ENCODE data around the gene KHDRBS1. TPM values are rescaled to one million over a fixed set of nuclear protein-coding genes. Genes with fewer than 3 reads are reported as not detected.

KHDRBS1 gene
- polyA plus RNA-seq, 1 of the 3 experiments (the other 2 are of a cell fraction): 52.8 TPM

DNA sequence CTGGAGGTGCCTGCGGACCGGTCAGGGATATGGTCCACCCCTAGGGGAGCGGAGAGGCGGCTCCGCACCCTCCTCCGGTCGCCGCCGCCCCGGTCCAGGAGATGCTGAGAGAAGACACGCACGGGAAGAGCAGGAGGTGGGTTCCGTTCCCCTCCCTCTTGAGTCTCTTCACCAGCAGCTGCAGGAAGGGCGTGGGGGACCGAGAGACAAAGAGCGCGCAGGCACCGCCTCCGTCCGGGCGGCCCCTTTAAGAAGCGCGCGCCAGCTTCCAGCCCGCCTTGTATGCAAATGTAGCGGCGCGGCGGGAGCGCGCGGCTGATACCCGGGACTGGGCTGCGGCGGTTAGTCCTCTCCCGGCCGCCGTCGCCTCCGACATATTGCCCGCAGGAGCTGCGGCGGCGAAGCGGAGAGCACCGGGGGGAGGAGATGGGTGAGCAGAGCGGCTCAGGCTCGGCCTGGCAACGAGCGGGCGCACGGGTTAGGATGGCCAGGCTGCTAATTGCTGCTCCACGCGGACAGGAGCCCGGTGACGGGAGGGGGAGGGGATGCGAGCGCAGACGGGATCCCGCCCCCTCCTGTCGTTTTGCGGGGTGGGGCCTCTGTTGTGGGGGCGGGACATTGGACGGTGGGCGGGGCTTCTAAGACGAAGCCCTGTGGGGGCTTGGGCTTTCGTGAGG lies 59.1 kb downstream of the KHDRBS1 start, which contains the start of gene TMEM39B:
Gene TMEM39B, plus strand, starts transcription at position 318 of the 677 bp plus-strand sequence. Its CDS starts 109 bp downstream, at position 427.
- Histone ChIP-seq H3K9me3 (no peaks in the 10 kb centered on the region), H3F3A (replicated peaks; ENCODE audit: insufficient read depth) (peaks cover 28% of the 10 kb centered on the region), H3K4me2 (peak within 1 kb of the TSS; percentile 85), H3K9me2 (no peaks in the 10 kb centered on the region), H4K20me1 (ENCODE audit: insufficient read depth) (0 out of 2 replicates have a peak, but pooled peaks cover 4% of the 10 kb centered on the region), H3K4me1 (ENCODE audit: control insufficient read depth in 1 of 2, insufficient read depth in 2 of 2, low read depth in 1 of 2, low read length in 1 of 2) (peaks cover 13 to 27% of the 10 kb centered on the region in 2 experiments), H3K27me3 (ENCODE audit: insufficient read depth) (no peaks in the 10 kb centered on the region), H2AFZ (ENCODE audit: low read depth) (peak within 1 kb of the TSS; percentile 76; the same call in 1 of the 2 replicates), H3K27ac (ENCODE audit: low read depth in 2 of 2, low read length in 1 of 2) (peak within 1 kb of the TSS; percentile 84 to 93), H3K36me3 (replicated peaks in 1 of 2; ENCODE audit: control insufficient read depth in 1 of 2, insufficient read depth in 2 of 2, low read length in 1 of 2) (peaks cover 16 to 17% of the 10 kb centered on the region in 2 experiments), H3K4me3 (ENCODE audit: low read depth in 2 of 2, low read length in 1 of 2) (peak within 1 kb of the TSS; percentile 65 to 71), H3K9ac (peak within 1 kb of the TSS; percentile 83), H3K79me2 (ENCODE audit: insufficient read depth) (peaks cover 28% of the 10 kb centered on the region)
- peak; percentile 97 for DNase-seq
- CTCF ChIA-PET: interaction anchor here (0.6 to 2.3 kb wide), 9 partner anchors 9 to 310 kb away, joined by 3 to 16 read pairs (median 3); partner anchors contain the start of gene KPNA6
- POLR2A ChIA-PET: interaction anchor here (0.8 to 2.4 kb wide), 15 partner anchors 9 to 140 kb away, joined by 3 to 16 read pairs (median 4); partner anchors contain the start of genes KHDRBS1, KPNA6 and TXLNA
- WGBS (ENCODE audit: low lambda C conversion rate): 0% methylated on average over 11 of the region's 67 CpGs
- TF ChIP-seq NRF1 (IDR thresholded peaks at IDR 0.05; ENCODE audit: low read depth, low read length): peak; percentile 43
- TF ChIP-seq JUND (IDR thresholded peaks at IDR 0.05): no peak; the same call in 1 of the 2 replicates
- TF ChIP-seq FOXJ3 (CRISPR knock-in tag; IDR thresholded peaks at IDR 0.05): no peak
- peak; percentile 17; the same call in 1 of the 2 replicates for TF ChIP-seq MAX (IDR thresholded peaks at IDR 0.05; ENCODE audit: low read depth)
- TF ChIP-seq, protein P1, sequence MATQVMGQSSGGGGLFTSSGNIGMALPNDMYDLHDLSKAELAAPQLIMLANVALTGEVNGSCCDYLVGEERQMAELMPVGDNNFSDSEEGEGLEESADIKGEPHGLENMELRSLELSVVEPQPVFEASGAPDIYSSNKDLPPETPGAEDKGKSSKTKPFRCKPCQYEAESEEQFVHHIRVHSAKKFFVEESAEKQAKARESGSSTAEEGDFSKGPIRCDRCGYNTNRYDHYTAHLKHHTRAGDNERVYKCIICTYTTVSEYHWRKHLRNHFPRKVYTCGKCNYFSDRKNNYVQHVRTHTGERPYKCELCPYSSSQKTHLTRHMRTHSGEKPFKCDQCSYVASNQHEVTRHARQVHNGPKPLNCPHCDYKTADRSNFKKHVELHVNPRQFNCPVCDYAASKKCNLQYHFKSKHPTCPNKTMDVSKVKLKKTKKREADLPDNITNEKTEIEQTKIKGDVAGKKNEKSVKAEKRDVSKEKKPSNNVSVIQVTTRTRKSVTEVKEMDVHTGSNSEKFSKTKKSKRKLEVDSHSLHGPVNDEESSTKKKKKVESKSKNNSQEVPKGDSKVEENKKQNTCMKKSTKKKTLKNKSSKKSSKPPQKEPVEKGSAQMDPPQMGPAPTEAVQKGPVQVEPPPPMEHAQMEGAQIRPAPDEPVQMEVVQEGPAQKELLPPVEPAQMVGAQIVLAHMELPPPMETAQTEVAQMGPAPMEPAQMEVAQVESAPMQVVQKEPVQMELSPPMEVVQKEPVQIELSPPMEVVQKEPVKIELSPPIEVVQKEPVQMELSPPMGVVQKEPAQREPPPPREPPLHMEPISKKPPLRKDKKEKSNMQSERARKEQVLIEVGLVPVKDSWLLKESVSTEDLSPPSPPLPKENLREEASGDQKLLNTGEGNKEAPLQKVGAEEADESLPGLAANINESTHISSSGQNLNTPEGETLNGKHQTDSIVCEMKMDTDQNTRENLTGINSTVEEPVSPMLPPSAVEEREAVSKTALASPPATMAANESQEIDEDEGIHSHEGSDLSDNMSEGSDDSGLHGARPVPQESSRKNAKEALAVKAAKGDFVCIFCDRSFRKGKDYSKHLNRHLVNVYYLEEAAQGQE (IDR thresholded peaks at IDR 0.05; ENCODE audit: low read depth, low read length): no peak
- TF ChIP-seq, protein P2, sequence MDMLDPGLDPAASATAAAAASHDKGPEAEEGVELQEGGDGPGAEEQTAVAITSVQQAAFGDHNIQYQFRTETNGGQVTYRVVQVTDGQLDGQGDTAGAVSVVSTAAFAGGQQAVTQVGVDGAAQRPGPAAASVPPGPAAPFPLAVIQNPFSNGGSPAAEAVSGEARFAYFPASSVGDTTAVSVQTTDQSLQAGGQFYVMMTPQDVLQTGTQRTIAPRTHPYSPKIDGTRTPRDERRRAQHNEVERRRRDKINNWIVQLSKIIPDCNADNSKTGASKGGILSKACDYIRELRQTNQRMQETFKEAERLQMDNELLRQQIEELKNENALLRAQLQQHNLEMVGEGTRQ (IDR thresholded peaks at IDR 0.05; ENCODE audit: borderline replicate concordance, low read depth, low read length): no peak
- TF ChIP-seq RXRA (IDR thresholded peaks at IDR 0.05; ENCODE audit: borderline replicate concordance, low read depth): no peak
- 0 out of 2 replicates have a peak, but pooled peaks have one; percentile 19 for TF ChIP-seq SIN3A (IDR thresholded peaks at IDR 0.05; ENCODE audit: borderline replicate concordance, low read depth, low read length)
- TF ChIP-seq TCF12 (IDR thresholded peaks at IDR 0.05): peak; percentile 42; the same call in 1 of the 2 replicates
- TF ChIP-seq PBX3 (IDR thresholded peaks at IDR 0.05): no peak
- TF ChIP-seq NFIC (IDR thresholded peaks at IDR 0.05; ENCODE audit: borderline replicate concordance): no peak
- peak; percentile 87 for TF ChIP-seq MXI1 (IDR thresholded peaks at IDR 0.05; ENCODE audit: low read depth, low read length)
- no peak for TF ChIP-seq GATA2 (CRISPR knock-in tag; IDR thresholded peaks at IDR 0.05)
- peak; percentile 61; the same call in 1 of the 2 replicates for TF ChIP-seq TAF1 (IDR thresholded peaks at IDR 0.05; ENCODE audit: borderline replicate concordance, low read depth, low read length)
- TF ChIP-seq GABPA (IDR thresholded peaks at IDR 0.05; ENCODE audit: low read depth): peak; percentile 67
- no peak for TF ChIP-seq CHD2 (IDR thresholded peaks at IDR 0.05; ENCODE audit: low read length, partially characterized antibody)
- TF ChIP-seq EP300 (IDR thresholded peaks at IDR 0.05; ENCODE audit: borderline replicate concordance in 1 of 2, low read depth in 1 of 2, low read length in 1 of 2): peak in 1 of 2 experiments; percentile 14; a peak in 1 of 4 replicates
- TF ChIP-seq SMC3 (IDR thresholded peaks at IDR 0.05; ENCODE audit: low read depth, low read length): no peak
- TF ChIP-seq POLR2AphosphoS5 (IDR thresholded peaks at IDR 0.05; ENCODE audit: low read depth, low read length): peak; percentile 84
- no peak for TF ChIP-seq CTCF (IDR thresholded peaks at IDR 0.05)
- TF ChIP-seq, protein P3, sequence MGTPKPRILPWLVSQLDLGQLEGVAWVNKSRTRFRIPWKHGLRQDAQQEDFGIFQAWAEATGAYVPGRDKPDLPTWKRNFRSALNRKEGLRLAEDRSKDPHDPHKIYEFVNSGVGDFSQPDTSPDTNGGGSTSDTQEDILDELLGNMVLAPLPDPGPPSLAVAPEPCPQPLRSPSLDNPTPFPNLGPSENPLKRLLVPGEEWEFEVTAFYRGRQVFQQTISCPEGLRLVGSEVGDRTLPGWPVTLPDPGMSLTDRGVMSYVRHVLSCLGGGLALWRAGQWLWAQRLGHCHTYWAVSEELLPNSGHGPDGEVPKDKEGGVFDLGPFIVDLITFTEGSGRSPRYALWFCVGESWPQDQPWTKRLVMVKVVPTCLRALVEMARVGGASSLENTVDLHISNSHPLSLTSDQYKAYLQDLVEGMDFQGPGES (IDR thresholded peaks at IDR 0.05; ENCODE audit: low read depth, low read length): no peak
- no peak for TF ChIP-seq EZH2phosphoT487 (IDR thresholded peaks at IDR 0.05; ENCODE audit: borderline replicate concordance, low read depth)
- no peak for TF ChIP-seq FOXM1 (IDR thresholded peaks at IDR 0.05; ENCODE audit: low read depth)
- no peak for TF ChIP-seq RCOR1 (IDR thresholded peaks at IDR 0.05; ENCODE audit: low read length)
